ENCODE data around the gene UNC13D. TPM values are rescaled to one million over a fixed set of nuclear protein-coding genes. Genes with fewer than 3 reads are reported as not detected.
A peak's percentile ranks its signal among the peaks of the same experiment; 100 is the strongest.

The UNC13D gene
- 10 to 100 TPM in 2 of 9 donors, 1 to 10 TPM in 7; 2.1 to 28.5 (median 6.0) TPM for total RNA-seq
- polyA plus RNA-seq: 1 to 10 TPM; 4.5 to 5.8 TPM
- long read RNA-seq, donor 1, full-length matches to known transcripts: 1 of 6 reads
- long read RNA-seq, donor 1, partial matches to known transcripts: 3 of 6 reads
- long read RNA-seq, donor 1, other reads (novel, unspliced or antisense): 2 of 6 reads
- long read RNA-seq, donor 2, partial matches to known transcripts: 5 of 9 reads
- long read RNA-seq, donor 2, other reads (novel, unspliced or antisense): 4 of 9 reads
- long read RNA-seq, donor 3, partial matches to known transcripts: 1 of 3 reads
- long read RNA-seq, donor 3, other reads (novel, unspliced or antisense): 2 of 3 reads

DNA sequence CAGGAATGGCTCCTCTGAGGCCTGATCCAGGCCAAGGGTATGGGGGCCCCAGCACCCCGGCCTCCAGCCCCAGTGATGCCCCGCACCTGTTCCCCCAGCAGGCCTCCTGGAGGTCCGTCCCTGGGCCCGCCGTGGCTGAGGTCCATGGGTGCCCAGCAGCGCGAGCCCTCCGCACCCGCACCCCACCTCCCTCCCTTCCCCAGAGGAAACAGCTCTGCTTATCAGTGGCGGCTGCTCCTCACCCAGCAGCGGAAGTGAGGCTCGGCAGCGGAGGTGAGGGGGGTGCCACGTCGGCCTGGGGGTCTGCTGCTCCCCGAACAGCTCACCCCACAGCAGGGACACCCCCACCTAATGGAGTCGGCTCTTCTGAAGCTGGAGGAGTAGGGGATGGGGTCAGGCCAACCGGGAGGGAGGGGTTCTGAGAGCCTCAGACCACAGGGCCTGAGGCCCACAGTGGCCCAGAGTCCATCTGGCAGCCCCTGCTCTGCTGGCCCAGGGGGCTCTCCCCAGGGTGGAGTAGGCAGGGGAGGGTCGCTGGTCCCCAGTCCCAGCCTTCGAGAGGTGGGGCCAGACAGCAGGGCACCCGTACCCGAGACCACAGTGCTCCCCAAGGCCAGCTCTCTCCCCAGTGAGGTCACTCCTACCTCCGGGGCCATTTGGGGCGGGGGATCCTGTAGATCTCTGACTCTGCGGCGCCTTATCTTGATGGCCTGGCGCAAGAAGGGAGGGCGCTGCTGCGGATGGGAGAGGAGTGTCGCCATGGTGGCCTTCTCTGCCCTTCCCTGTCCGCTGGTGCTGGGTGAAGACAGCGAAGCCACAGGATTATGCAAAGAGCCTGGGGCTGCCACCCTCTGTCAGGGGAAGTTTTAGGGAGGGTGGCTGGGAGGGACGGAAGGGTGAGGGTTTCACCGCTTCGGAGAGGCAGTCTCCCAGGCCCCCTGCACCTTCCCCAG is at the start of gene UNC13D:
Gene UNC13D (minus strand): TSS at position 828 of the 953 bp plus-strand sequence. CDS start 67 bp downstream, at position 761.
- Histone ChIP-seq H3K4me3 (peak within 1 kb of the TSS in 9 of 12 donors; percentile 12 to 69 (median 32)), H3K27me3 (no peaks in the 10 kb centered on the region), H3K9me3 (no peaks in the 10 kb centered on the region), H3K36me3 (peaks cover 3 to 57% (median 34%) of the 10 kb centered on the region in 9 donors), H3K27ac (peak within 1 kb of the TSS; percentile 56 to 99 (median 84)), H3K4me1 (peaks cover 27 to 59% (median 44%) of the 10 kb centered on the region in 12 donors)
- WGBS, 4 donors: 55 to 87% (median 60%) methylated on average over 15 to 35 of the region's 35 CpGs
- intact Hi-C loops (cut with DNase I): loop anchor here in 1 of 10 donors (10.0 kb wide), 1 partner anchor 51 kb away; the partner anchor contains the start of gene TRIM65
- TF ChIP-seq, protein P1, sequence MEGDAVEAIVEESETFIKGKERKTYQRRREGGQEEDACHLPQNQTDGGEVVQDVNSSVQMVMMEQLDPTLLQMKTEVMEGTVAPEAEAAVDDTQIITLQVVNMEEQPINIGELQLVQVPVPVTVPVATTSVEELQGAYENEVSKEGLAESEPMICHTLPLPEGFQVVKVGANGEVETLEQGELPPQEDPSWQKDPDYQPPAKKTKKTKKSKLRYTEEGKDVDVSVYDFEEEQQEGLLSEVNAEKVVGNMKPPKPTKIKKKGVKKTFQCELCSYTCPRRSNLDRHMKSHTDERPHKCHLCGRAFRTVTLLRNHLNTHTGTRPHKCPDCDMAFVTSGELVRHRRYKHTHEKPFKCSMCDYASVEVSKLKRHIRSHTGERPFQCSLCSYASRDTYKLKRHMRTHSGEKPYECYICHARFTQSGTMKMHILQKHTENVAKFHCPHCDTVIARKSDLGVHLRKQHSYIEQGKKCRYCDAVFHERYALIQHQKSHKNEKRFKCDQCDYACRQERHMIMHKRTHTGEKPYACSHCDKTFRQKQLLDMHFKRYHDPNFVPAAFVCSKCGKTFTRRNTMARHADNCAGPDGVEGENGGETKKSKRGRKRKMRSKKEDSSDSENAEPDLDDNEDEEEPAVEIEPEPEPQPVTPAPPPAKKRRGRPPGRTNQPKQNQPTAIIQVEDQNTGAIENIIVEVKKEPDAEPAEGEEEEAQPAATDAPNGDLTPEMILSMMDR (IDR thresholded peaks at IDR 0.05): no peak
- no peak for TF ChIP-seq POLR2A (IDR thresholded peaks at IDR 0.05)
- ATAC-seq: peak in 3 of 4 donors; percentile 4 to 21 (median 5)
- DNase-seq: peak in 1 of 5 donors; percentile 47

DNA sequence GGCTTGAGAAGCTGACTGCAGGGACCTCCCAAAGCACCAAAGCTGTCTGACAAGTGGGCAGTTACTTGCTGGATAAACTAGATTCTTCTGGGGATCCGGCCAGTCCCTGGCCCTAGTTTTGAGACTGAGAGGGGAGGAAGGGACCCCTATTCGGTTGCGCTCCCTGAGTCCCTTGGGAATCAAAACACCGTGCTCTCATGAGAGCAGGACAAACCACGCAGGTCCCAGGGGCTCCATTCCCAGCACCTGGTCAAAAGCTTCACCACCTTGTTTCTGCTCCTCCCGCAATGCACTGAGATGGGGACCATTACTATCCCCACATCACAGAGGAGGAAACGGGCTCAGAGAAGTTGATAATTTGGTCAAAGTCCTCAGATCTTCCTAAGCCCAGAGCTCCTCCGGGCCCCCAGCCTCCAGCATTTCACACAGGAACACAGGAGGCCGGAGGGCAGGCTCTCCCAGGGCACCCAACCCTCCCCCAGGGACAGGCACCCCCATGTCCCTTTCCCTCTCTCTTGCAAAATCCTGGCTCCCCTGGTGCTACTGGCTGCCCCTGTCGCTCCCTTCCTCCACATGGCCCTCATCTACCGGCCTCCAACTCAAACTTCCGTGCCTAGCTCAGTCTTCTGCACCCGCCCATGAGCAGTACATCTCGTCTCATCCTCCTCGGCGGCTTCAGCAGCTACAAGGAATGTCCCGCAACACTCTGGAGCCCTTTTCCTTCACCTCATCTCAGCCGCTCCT is 49.3 kb upstream of the UNC13D start:
- H3K9me3 ChIP-seq: no peaks in the 10 kb centered on the region
- ATAC-seq (no peak), DNase-seq (no peak)
- intact Hi-C loops (cut with DNase I): loop anchor here in 6 of 10 donors (2.0 to 10.0 kb wide), 6 partner anchors 15 to 129 kb away; partner anchors contain the start of genes TRIM47 (in 2 of the 6), GALK1 (in 1 of the 6), UNC13D (in 1 of the 6) and UNK (in 1 of the 6)
- peaks cover 0 to 32% (median 24%) of the 10 kb centered on the region in 12 donors for H3K4me1 ChIP-seq
- H3K4me3 ChIP-seq: no peak overlapping the region
- no peak overlapping the region for H3K27ac ChIP-seq
- H3K36me3 ChIP-seq: peaks cover 0 to 44% (median 33%) of the 10 kb centered on the region in 9 donors
- 92 to 94% (median 92%) methylated on average over 18 of the region's 18 CpGs for WGBS, 4 donors
- no peak for TF ChIP-seq POLR2A (IDR thresholded peaks at IDR 0.05)
- TF ChIP-seq, protein P1 (IDR thresholded peaks at IDR 0.05): no peak
- no peaks in the 10 kb centered on the region for H3K27me3 ChIP-seq

DNA sequence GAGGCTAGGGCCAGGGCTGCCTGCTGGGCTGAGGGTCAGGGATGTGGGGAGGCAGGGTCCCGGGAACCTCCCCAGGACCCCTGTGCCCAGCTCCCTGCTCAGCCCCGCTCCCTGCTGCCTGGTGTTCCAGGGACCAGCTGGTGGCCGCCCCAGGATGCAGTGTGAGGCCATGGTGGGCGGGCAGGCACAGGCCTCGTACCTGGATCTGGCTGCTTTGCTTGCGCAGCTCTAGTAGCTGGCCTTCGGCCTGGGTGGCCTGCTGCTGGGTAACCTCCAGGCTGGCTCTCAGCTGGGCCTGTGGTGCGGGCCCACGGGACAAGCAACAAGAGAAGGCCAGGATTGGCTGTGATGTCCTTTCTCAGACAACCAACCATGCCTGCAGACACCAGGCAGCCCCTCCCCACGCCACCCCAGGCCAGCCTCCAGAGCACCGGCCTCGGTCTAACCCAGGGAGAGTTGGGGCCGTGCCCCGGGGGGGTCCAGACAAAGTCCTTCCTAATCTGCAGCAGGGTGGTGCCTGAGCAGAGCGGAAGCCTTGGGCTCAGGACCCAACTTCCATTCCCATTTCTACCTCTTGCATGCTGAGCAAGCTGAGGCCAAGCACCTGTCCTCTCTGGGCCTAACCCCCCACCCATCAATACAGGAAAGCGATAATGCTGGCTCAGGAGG is 48.5 kb upstream of the UNC13D start:
- no peak for ATAC-seq
- H3K4me3 ChIP-seq: no peak overlapping the region
- H3K4me1 ChIP-seq: peaks cover 0 to 32% (median 24%) of the 10 kb centered on the region in 12 donors
- no peaks in the 10 kb centered on the region for H3K9me3 ChIP-seq
- intact Hi-C loops (cut with DNase I): loop anchor here in 5 of 10 donors (5.0 to 10.0 kb wide), 5 partner anchors 35 to 128 kb away; partner anchors contain the start of genes GALK1 (in 1 of the 5), UNC13D (in 1 of the 5), UNK (in 1 of the 5) and WBP2 (in 1 of the 5)
- H3K27me3 ChIP-seq: no peaks in the 10 kb centered on the region
- H3K27ac ChIP-seq: no peak overlapping the region
- DNase-seq: no peak
- 87 to 90% (median 89%) methylated on average over 13 to 16 of the region's 16 CpGs for WGBS, 4 donors
- no peak for TF ChIP-seq POLR2A (IDR thresholded peaks at IDR 0.05)
- TF ChIP-seq, protein P1 (IDR thresholded peaks at IDR 0.05): no peak
- peaks cover 0 to 39% (median 31%) of the 10 kb centered on the region in 9 donors for H3K36me3 ChIP-seq

All from heart left ventricle (tissue), 16 donors.